Upper lobe of left lung (tissue), 4 donors: ENCODE data around the gene EMC7.

Experiments
- CTCF ChIP-seq, 6 experiments: fragments of 450-650 bp in 4 of 6; fragments of 200-600 bp in 2 of 6; sonication (generic) in 2 of 6; IDR thresholded peaks; one replicate each; pipeline ENCODE4 v1.5.1; 2016 to 2019; ENCODE audit warnings: antibody characterized with exemption in 6 of 6
- POLR2A ChIP-seq, 4 donors: fragments of 450-650 bp; IDR thresholded peaks; one replicate each; pipeline ENCODE4 v1.5.1; 2016 to 2017; ENCODE audit warnings: antibody characterized with exemption in 4 of 4, mild to moderate bottlenecking in 2 of 4
- POLR2AphosphoS5 ChIP-seq, 2 donors: sonication (generic); formaldehyde crosslinking; IDR thresholded peaks; one replicate each; pipeline ENCODE4 v1.5.1; 2017; ENCODE audit warnings: antibody characterized with exemption in 2 of 2

- TF ChIP-seq CTCF (IDR thresholded peaks at IDR 0.05): no peak
- no peak for TF ChIP-seq POLR2A (IDR thresholded peaks at IDR 0.05)
- no peak for TF ChIP-seq POLR2AphosphoS5 (IDR thresholded peaks at IDR 0.05)
Measured at GRCh38 chr15:34119291-34119690, 17.6 kb upstream of the EMC7 start.
